ENCODE data around the gene CALM3. TPM values are rescaled to one million over a fixed set of nuclear protein-coding genes. Genes with fewer than 3 reads are reported as not detected.

The CALM3 gene
- total and polyA plus RNA-seq, 4 donors: 219 to 1,593 (median 943) TPM

DNA sequence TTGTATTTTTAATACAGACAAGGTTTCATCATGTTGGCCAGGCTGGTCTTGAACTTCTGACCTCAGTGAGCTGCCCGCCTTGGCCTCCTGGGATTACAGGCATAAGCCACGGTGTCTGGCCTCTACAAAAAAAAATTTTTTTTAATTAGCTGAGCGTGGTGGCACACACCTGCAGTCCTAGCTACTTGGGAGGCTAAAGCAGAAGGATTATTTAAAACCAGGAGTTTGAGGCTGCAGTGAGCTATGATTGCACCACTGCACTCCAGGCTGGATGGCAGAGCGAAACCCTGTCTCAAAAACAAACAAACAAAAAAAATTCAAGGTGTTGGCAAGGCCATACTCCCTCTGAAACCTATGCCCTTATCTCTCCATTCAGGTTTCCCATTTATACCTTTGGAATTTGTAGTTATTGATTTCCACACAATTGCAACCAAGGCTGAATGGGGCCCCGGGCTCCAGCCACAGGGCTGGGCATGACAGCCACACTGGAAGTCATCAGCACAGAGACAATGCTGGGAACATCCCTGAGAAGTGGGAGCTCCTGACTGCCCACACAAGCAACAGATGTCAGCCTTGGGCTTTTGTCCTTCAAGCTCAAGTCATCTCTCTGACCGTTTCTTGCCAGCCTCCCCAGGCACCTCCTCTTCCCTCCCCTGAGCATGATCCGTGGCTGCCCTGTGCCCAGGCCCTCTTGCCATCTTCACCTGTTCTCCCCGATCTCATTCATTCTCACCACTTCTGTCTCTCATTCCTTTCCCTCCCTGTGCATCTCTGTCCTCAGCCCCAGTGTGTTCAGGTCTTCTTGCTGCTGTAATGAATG lies 27.2 kb upstream of the CALM3 start:
- no peak overlapping the region for H3K4me3 ChIP-seq (ENCODE audit: low read depth, low read length)
- H3K9me3 ChIP-seq (ENCODE audit: control insufficient read depth, insufficient read depth, low read length): no peaks in the 10 kb centered on the region
- H3K36me3 ChIP-seq (ENCODE audit: control insufficient read depth, insufficient read depth, low read length): no peaks in the 10 kb centered on the region
- H3K27ac ChIP-seq (ENCODE audit: low read depth, low read length): no peak overlapping the region
- no peak for DNase-seq (ENCODE audit: low read depth in 4 of 6, low spot score in 6 of 6)
- H3K4me1 ChIP-seq (ENCODE audit: control insufficient read depth, insufficient read depth, low read length): peaks cover 4% of the 10 kb centered on the region
- WGBS (ENCODE audit: insufficient coverage): 60% methylated on average over 5 of the region's 8 CpGs
- no peaks in the 10 kb centered on the region for H3K27me3 ChIP-seq (ENCODE audit: control insufficient read depth, insufficient read depth, low read length)

DNA sequence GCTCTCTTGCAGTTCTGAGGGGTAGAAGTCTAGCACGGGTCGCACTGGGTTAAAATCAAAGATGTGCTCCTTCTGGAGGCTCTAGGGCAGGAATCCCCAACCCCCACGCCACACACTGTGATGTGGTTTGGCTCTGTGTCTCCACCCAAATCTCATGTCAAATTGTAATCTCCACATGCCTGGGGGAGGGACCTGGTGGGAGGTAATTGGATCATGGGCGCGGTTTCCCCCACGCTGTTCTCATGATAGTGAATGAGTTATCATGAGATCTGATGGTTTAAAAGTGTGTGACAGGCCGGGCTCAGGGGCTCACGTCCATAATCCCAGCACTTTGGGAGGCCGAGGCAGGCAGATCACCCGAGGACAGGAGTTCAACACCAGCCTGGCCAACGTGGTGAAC lies 26.6 kb upstream of the CALM3 start:
- 64% methylated on average over 4 of the region's 11 CpGs for WGBS (ENCODE audit: insufficient coverage)

GRCh38 chr19:46578450-46578849 lies 22.7 kb upstream of the CALM3 start:
- Histone ChIP-seq H3K27me3 (ENCODE audit: control insufficient read depth, insufficient read depth, low read length) (no peaks in the 10 kb centered on the region), H3K27ac (ENCODE audit: low read depth, low read length) (no peak overlapping the region), H3K4me1 (ENCODE audit: control insufficient read depth, insufficient read depth, low read length) (peaks cover 7% of the 10 kb centered on the region), H3K36me3 (ENCODE audit: control insufficient read depth, insufficient read depth, low read length) (no peaks in the 10 kb centered on the region), H3K4me3 (ENCODE audit: low read depth, low read length) (no peak overlapping the region), H3K9me3 (ENCODE audit: control insufficient read depth, insufficient read depth, low read length) (no peaks in the 10 kb centered on the region)
- DNase-seq (ENCODE audit: low read depth in 4 of 6, low spot score in 6 of 6): peak in 1 of 6 donors; percentile 9
- 100% methylated on average over 3 of the region's 4 CpGs for WGBS (ENCODE audit: insufficient coverage)

More for the DNA sequence above, 26.6 kb upstream of the CALM3 start:
- H3K9me3 ChIP-seq (ENCODE audit: control insufficient read depth, insufficient read depth, low read length): no peaks in the 10 kb centered on the region
- H3K27ac ChIP-seq (ENCODE audit: low read depth, low read length): no peak overlapping the region
- no peak overlapping the region for H3K4me3 ChIP-seq (ENCODE audit: low read depth, low read length)
- H3K27me3 ChIP-seq (ENCODE audit: control insufficient read depth, insufficient read depth, low read length): no peaks in the 10 kb centered on the region
- no peaks in the 10 kb centered on the region for H3K36me3 ChIP-seq (ENCODE audit: control insufficient read depth, insufficient read depth, low read length)
- H3K4me1 ChIP-seq (ENCODE audit: control insufficient read depth, insufficient read depth, low read length): peaks cover 5% of the 10 kb centered on the region
- DNase-seq (ENCODE audit: low read depth in 4 of 6, low spot score in 6 of 6): no peak

DNA sequence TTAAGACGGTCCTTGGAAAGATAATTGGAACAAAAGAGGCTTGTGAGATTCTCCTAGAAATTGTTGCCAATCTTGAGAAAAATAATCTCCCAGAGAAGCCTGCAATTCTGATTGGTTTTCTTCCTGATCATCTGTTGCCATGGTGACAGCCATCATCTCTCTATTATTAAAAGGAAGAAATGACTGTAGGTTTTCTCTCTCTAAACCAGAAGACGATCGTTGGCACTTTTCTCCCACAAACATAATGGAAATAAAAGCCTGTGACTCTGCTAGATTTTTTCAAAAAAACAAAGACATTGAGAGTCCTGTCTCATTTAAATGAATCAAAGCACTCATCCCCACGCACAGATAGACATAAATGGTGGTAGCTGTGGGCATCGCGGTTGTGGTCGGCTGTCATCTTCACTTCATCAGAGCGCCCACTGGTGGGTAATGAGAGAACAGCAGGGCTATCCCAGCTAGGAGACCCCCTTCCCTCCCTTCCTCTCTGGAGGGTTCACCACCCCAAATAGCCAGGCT lies 21.7 kb upstream of the CALM3 start:
- Histone ChIP-seq H3K27me3 (ENCODE audit: control insufficient read depth, insufficient read depth, low read length) (no peaks in the 10 kb centered on the region), H3K36me3 (ENCODE audit: control insufficient read depth, insufficient read depth, low read length) (no peaks in the 10 kb centered on the region), H3K4me3 (ENCODE audit: low read depth, low read length) (no peak overlapping the region), H3K9me3 (ENCODE audit: control insufficient read depth, insufficient read depth, low read length) (no peaks in the 10 kb centered on the region), H3K27ac (ENCODE audit: low read depth, low read length) (no peak overlapping the region), H3K4me1 (ENCODE audit: control insufficient read depth, insufficient read depth, low read length) (peaks cover 7% of the 10 kb centered on the region)
- DNase-seq (ENCODE audit: low read depth in 4 of 6, low spot score in 6 of 6): peak in 5 of 6 donors; percentile 52 to 97 (median 64)
- no CpG with 5 or more reads among the region's 8 CpGs for WGBS (ENCODE audit: insufficient coverage)

DNA sequence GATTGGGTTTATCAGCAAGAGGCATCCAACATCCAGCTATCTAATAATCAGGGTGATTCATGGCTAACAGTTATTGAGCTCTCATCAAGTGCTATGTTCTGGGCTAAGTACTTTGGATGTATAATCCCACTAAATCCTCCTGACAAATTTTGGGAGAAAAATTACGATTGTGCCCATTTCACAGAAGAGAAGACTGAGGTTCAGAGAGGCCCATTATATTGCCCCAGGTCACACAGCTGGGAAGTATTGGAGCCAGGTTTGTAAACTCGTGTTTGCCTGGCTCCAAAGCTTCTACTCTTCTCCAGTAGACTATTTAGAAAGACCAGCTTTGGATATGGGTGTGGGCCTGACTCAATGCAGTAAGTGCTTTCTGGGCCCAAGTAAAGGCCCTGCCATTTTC lies 20.9 kb upstream of the CALM3 start:
- H3K36me3 ChIP-seq (ENCODE audit: control insufficient read depth, insufficient read depth, low read length): no peaks in the 10 kb centered on the region
- H3K9me3 ChIP-seq (ENCODE audit: control insufficient read depth, insufficient read depth, low read length): no peaks in the 10 kb centered on the region
- no peaks in the 10 kb centered on the region for H3K27me3 ChIP-seq (ENCODE audit: control insufficient read depth, insufficient read depth, low read length)
- H3K27ac ChIP-seq (ENCODE audit: low read depth, low read length): no peak overlapping the region
- WGBS (ENCODE audit: insufficient coverage): no CpG with 5 or more reads among the region's 2 CpGs
- H3K4me1 ChIP-seq (ENCODE audit: control insufficient read depth, insufficient read depth, low read length): peaks cover 7% of the 10 kb centered on the region
- DNase-seq (ENCODE audit: low read depth in 4 of 6, low spot score in 6 of 6): no peak
- H3K4me3 ChIP-seq (ENCODE audit: low read depth, low read length): no peak overlapping the region

DNA sequence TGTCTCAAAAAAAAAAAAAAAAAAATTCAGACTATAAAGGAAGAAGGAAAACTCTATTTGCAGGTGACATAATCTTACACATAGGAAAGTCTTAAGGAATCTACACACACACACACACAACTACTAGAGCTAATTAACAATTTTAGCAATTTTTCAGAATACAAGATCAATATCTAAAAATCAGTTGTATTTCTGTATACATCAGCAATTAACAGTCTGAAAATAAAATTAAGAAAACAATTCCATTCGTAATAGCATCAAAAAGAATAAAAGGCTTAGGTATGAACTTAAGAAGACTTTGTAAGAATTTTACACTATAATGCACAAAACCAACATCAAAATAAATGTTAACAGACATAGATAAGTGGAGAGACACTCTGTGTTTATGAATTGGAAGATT lies 15.6 kb upstream of the CALM3 start:
- Histone ChIP-seq H3K4me1 (ENCODE audit: control insufficient read depth, insufficient read depth, low read length) (no peaks in the 10 kb centered on the region), H3K9me3 (ENCODE audit: control insufficient read depth, insufficient read depth, low read length) (no peaks in the 10 kb centered on the region), H3K4me3 (ENCODE audit: low read depth, low read length) (no peak overlapping the region), H3K27ac (ENCODE audit: low read depth, low read length) (no peak overlapping the region), H3K36me3 (ENCODE audit: control insufficient read depth, insufficient read depth, low read length) (no peaks in the 10 kb centered on the region), H3K27me3 (ENCODE audit: control insufficient read depth, insufficient read depth, low read length) (no peaks in the 10 kb centered on the region)
- no peak for DNase-seq (ENCODE audit: low read depth in 4 of 6, low spot score in 6 of 6)
- no CpG with 5 or more reads among the region's 1 CpG for WGBS (ENCODE audit: insufficient coverage)

DNA sequence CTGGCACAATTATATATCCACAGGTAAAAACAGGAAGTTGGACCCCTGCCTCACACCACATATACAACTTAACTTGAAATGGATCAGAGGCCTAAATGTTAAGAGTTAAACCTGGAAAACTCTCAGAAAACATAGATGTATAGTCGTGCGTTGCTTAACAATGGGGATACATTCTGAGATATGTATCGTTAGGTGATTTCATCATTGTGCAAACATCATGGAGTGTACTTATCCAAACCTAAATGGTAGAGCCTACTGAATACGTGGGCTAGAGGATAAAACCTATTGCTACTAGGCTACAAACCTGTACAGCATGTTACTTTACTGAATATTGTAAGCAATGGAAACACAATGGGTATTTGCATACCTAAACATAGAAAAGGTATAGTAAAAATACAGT lies 14.8 kb upstream of the CALM3 start:
- Histone ChIP-seq H3K36me3 (ENCODE audit: control insufficient read depth, insufficient read depth, low read length) (no peaks in the 10 kb centered on the region), H3K27ac (ENCODE audit: low read depth, low read length) (no peak overlapping the region), H3K27me3 (ENCODE audit: control insufficient read depth, insufficient read depth, low read length) (no peaks in the 10 kb centered on the region), H3K9me3 (ENCODE audit: control insufficient read depth, insufficient read depth, low read length) (no peaks in the 10 kb centered on the region), H3K4me1 (ENCODE audit: control insufficient read depth, insufficient read depth, low read length) (no peaks in the 10 kb centered on the region), H3K4me3 (ENCODE audit: low read depth, low read length) (no peak overlapping the region)
- WGBS (ENCODE audit: insufficient coverage): 100% methylated on average over 3 of the region's 4 CpGs
- DNase-seq (ENCODE audit: low read depth in 4 of 6, low spot score in 6 of 6): no peak

- no peaks in the 10 kb centered on the region for H3K4me1 ChIP-seq (ENCODE audit: control insufficient read depth, insufficient read depth, low read length)
- no peaks in the 10 kb centered on the region for H3K27me3 ChIP-seq (ENCODE audit: control insufficient read depth, insufficient read depth, low read length)
- H3K36me3 ChIP-seq (ENCODE audit: control insufficient read depth, insufficient read depth, low read length): no peaks in the 10 kb centered on the region
- H3K9me3 ChIP-seq (ENCODE audit: control insufficient read depth, insufficient read depth, low read length): no peaks in the 10 kb centered on the region
- DNase-seq (ENCODE audit: low read depth in 4 of 6, low spot score in 6 of 6): no peak
- H3K27ac ChIP-seq (ENCODE audit: low read depth, low read length): no peak overlapping the region
- WGBS (ENCODE audit: insufficient coverage): no CpG with 5 or more reads among the region's 3 CpGs
- no peak overlapping the region for H3K4me3 ChIP-seq (ENCODE audit: low read depth, low read length)
These were observed 13.3 kb upstream of the CALM3 start for GRCh38 chr19:46587861-46588260.

DNA sequence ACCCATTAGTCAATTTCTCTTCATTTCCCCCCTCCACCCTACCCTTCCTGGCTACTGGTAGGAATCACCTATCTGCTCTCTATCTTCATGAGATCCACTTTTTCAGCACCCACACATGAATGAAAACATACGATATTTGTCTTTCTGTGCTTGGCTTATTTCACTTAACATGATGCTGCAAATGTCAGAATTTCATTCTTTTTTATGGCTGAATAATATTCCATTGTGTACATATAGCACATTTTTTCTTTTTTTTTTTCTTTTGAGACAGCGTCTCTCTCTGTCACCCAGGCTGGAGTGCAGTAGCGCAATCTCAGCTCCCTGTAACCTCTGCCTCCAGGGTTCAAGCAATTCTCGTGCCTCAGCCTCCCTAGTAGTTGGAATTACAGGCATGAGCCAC lies 9.9 kb upstream of the CALM3 start:
- WGBS (ENCODE audit: insufficient coverage): 96% methylated on average over 3 of the region's 4 CpGs
- no peaks in the 10 kb centered on the region for H3K4me1 ChIP-seq (ENCODE audit: control insufficient read depth, insufficient read depth, low read length)
- H3K27me3 ChIP-seq (ENCODE audit: control insufficient read depth, insufficient read depth, low read length): no peaks in the 10 kb centered on the region
- no peaks in the 10 kb centered on the region for H3K9me3 ChIP-seq (ENCODE audit: control insufficient read depth, insufficient read depth, low read length)
- H3K36me3 ChIP-seq (ENCODE audit: control insufficient read depth, insufficient read depth, low read length): no peaks in the 10 kb centered on the region
- DNase-seq (ENCODE audit: low read depth in 4 of 6, low spot score in 6 of 6): no peak
- H3K4me3 ChIP-seq (ENCODE audit: low read depth, low read length): no peak overlapping the region
- no peak overlapping the region for H3K27ac ChIP-seq (ENCODE audit: low read depth, low read length)

DNA sequence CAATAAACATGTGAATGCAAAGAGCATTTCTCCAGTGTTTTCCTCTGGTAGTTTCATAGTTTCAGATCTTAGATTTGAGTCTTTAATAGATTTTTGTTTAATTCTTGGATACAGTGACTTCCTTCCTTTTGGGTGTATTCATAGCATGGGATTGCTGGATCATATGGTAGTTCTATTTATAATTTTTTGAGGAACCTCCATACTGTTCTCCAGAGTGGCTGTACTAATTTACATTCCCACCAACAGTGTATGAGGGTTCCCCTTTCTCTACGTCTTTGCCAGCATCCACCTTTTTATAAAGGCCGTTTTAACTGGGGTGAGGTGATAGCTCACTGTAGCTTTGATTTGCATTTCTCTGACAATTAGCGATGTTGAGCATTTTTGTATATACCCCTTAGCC lies 9.3 kb upstream of the CALM3 start:
- no peak for DNase-seq (ENCODE audit: low read depth in 4 of 6, low spot score in 6 of 6)
- no peak overlapping the region for H3K27ac ChIP-seq (ENCODE audit: low read depth, low read length)
- WGBS (ENCODE audit: insufficient coverage): no CpG with 5 or more reads among the region's 3 CpGs
- H3K27me3 ChIP-seq (ENCODE audit: control insufficient read depth, insufficient read depth, low read length): no peaks in the 10 kb centered on the region
- H3K4me1 ChIP-seq (ENCODE audit: control insufficient read depth, insufficient read depth, low read length): no peaks in the 10 kb centered on the region
- H3K4me3 ChIP-seq (ENCODE audit: low read depth, low read length): no peak overlapping the region
- no peaks in the 10 kb centered on the region for H3K36me3 ChIP-seq (ENCODE audit: control insufficient read depth, insufficient read depth, low read length)
- H3K9me3 ChIP-seq (ENCODE audit: control insufficient read depth, insufficient read depth, low read length): no peaks in the 10 kb centered on the region
